GM21529 (cell line): Measurements from ENCODE around the gene SYNDIG1.

ENCODE experiments used
- ATAC-seq: cut with Tn5 transposase; IDR thresholded peaks from one replicate; pipeline ENCODE4 v1.9.1; 2021; ENCODE audit not compliant: unreplicated experiment

The SYNDIG1 gene

GRCh38 chr20:24651171-24651975 is 181.9 kb downstream of the SYNDIG1 start:
- no peak for ATAC-seq

GRCh38 chr20:24651976-24652345 is 182.5 kb downstream of the SYNDIG1 start:
- no peak for ATAC-seq

- no peak for ATAC-seq
Observed at GRCh38 chr20:24653306-24653705, 183.9 kb downstream of the SYNDIG1 start.

GRCh38 chr20:24654425-24654824 is 185.0 kb downstream of the SYNDIG1 start:
- no peak for ATAC-seq

GRCh38 chr20:24656391-24656790 is 187.0 kb downstream of the SYNDIG1 start:
- ATAC-seq = no peak

GRCh38 chr20:24657196-24657595 is 187.8 kb downstream of the SYNDIG1 start:
- ATAC-seq = no peak

GRCh38 chr20:24657878-24658620 is 188.6 kb downstream of the SYNDIG1 start:
- ATAC-seq = no peak

- no peak for ATAC-seq
Observed at GRCh38 chr20:24658920-24659660, 189.7 kb downstream of the SYNDIG1 start.

- no peak for ATAC-seq
Observed at GRCh38 chr20:24659835-24660234, 190.4 kb downstream of the SYNDIG1 start.

- no peak for ATAC-seq
Observed at GRCh38 chr20:24660651-24661050, 191.2 kb downstream of the SYNDIG1 start.

- no peak for ATAC-seq
Observed at GRCh38 chr20:24661255-24661654, 191.8 kb downstream of the SYNDIG1 start.

GRCh38 chr20:24662322-24662721 is 192.9 kb downstream of the SYNDIG1 start:
- no peak for ATAC-seq

GRCh38 chr20:24662752-24663365 is 193.4 kb downstream of the SYNDIG1 start:
- ATAC-seq = no peak

GRCh38 chr20:24663496-24663895 is 194.1 kb downstream of the SYNDIG1 start:
- ATAC-seq = no peak

- no peak for ATAC-seq
Observed at GRCh38 chr20:24664266-24664986, 195.0 kb downstream of the SYNDIG1 start.

- no peak for ATAC-seq
Observed at GRCh38 chr20:24665196-24665595, 195.8 kb downstream of the SYNDIG1 start.

GRCh38 chr20:24665741-24666191 is 196.3 kb downstream of the SYNDIG1 start:
- ATAC-seq = no peak

- ATAC-seq = no peak
Observed at GRCh38 chr20:24667689-24668383, 198.4 kb downstream of the SYNDIG1 start.

- ATAC-seq = no peak
Observed at GRCh38 chr20:24668384-24668702, 198.9 kb downstream of the SYNDIG1 start.

GRCh38 chr20:24668791-24669190 is 199.4 kb downstream of the SYNDIG1 start:
- ATAC-seq = no peak
